ENCODE data around the gene SV2B. TPM values are rescaled to one million over a fixed set of nuclear protein-coding genes. Genes with fewer than 3 reads are reported as not detected.
A peak's percentile ranks its signal among the peaks of the same experiment; 100 is the strongest.

The SV2B gene
- total and polyA plus RNA-seq, 8 donors = 0.53 to 11.3 (median 5.2) TPM

- H3K27ac ChIP-seq = no peak overlapping the region
- WGBS, 2 donors = 39 to 57% methylated on average over 1 of the region's 1 CpG
- no peak for TF ChIP-seq CTCF (IDR thresholded peaks at IDR 0.05)
- no peak for ATAC-seq
- no peak for DNase-seq
- no peak overlapping the region for H3K4me3 ChIP-seq
- no peaks in the 10 kb centered on the region for H3K27me3 ChIP-seq
- peak; percentile 75 for FAIRE-seq
- peaks cover 16 to 29% (median 25%) of the 10 kb centered on the region in 3 donors for H3K4me1 ChIP-seq
- H3K36me3 ChIP-seq = no peaks in the 10 kb centered on the region
- intact Hi-C loops (cut with DNase I) = no loop called here
- no peaks in the 10 kb centered on the region for H3K9me3 ChIP-seq
These were observed 53.9 kb downstream of the SV2B start for GRCh38 chr15:91153954-91154353.

GRCh38 chr15:91156175-91156726 is 56.2 kb downstream of the SV2B start:
- intact Hi-C loops (cut with DNase I) = no loop called here
- Histone ChIP-seq H3K27ac (peak overlapping the region in 1 of 4 donors; percentile 23), H3K4me3 (no peak overlapping the region), H3K9me3 (no peaks in the 10 kb centered on the region), H3K4me1 (peaks cover 16 to 21% (median 21%) of the 10 kb centered on the region in 3 donors), H3K27me3 (no peaks in the 10 kb centered on the region), H3K36me3 (no peaks in the 10 kb centered on the region)
- DNase-seq (no peak), FAIRE-seq (no peak), ATAC-seq (no peak)
- no peak for TF ChIP-seq CTCF (IDR thresholded peaks at IDR 0.05)
- WGBS, 2 donors = 90 to 96% methylated on average over 6 of the region's 6 CpGs

GRCh38 chr15:91158415-91159394 is 58.6 kb downstream of the SV2B start:
- no peaks in the 10 kb centered on the region for H3K36me3 ChIP-seq
- intact Hi-C loops (cut with DNase I) = no loop called here
- FAIRE-seq (no peak), DNase-seq (no peak), ATAC-seq (peak in 1 of 4 donors; percentile 42)
- peak overlapping the region in 1 of 4 donors; percentile 23 for H3K27ac ChIP-seq
- no peaks in the 10 kb centered on the region for H3K27me3 ChIP-seq
- 77 to 83% methylated on average over 7 of the region's 7 CpGs for WGBS, 2 donors
- no peaks in the 10 kb centered on the region for H3K9me3 ChIP-seq
- no peaks in the 10 kb centered on the region for H3K4me1 ChIP-seq
- no peak for TF ChIP-seq CTCF (IDR thresholded peaks at IDR 0.05)
- no peak overlapping the region for H3K4me3 ChIP-seq

GRCh38 chr15:91165850-91166249 is 65.8 kb downstream of the SV2B start:
- Histone ChIP-seq H3K36me3 (no peaks in the 10 kb centered on the region), H3K9me3 (no peaks in the 10 kb centered on the region), H3K4me3 (no peak overlapping the region), H3K4me1 (no peaks in the 10 kb centered on the region), H3K27ac (no peak overlapping the region), H3K27me3 (no peaks in the 10 kb centered on the region)
- intact Hi-C loops (cut with DNase I) = no loop called here
- TF ChIP-seq CTCF (IDR thresholded peaks at IDR 0.05) = no peak
- 65 to 71% methylated on average over 1 of the region's 1 CpG for WGBS, 2 donors
- DNase-seq (no peak), ATAC-seq (no peak), FAIRE-seq (no peak)

GRCh38 chr15:91168457-91168856 is 68.4 kb downstream of the SV2B start:
- H3K4me3 ChIP-seq = no peak overlapping the region
- H3K9me3 ChIP-seq = no peaks in the 10 kb centered on the region
- no peaks in the 10 kb centered on the region for H3K4me1 ChIP-seq
- H3K36me3 ChIP-seq = no peaks in the 10 kb centered on the region
- DNase-seq = no peak
- no peak for FAIRE-seq
- no peak for TF ChIP-seq CTCF (IDR thresholded peaks at IDR 0.05)
- ATAC-seq = no peak
- no peak overlapping the region for H3K27ac ChIP-seq
- intact Hi-C loops (cut with DNase I) = no loop called here
- no peaks in the 10 kb centered on the region for H3K27me3 ChIP-seq
